A549 (cell line): Measurements from ENCODE around the gene SCML1.

ENCODE experiments used
- BHLHE40 ChIP-seq: IDR thresholded peaks from 2 replicates; pipeline ENCODE4 v1.6.1; 2012; ENCODE audit warnings: low read depth, low read length, inconsistent platforms
- CEBPB ChIP-seq, 2 experiments: fragments of >200 bp in 1 of 2; sonication (Bioruptor Twin) in 1 of 2; formaldehyde crosslinking in 1 of 2; IDR thresholded peaks; 2 replicates each; pipeline ENCODE4 v1.6.1; 2012 to 2016
- CHD2 ChIP-seq: fragments of 150-350 bp; IDR thresholded peaks from 2 replicates; pipeline ENCODE4 v1.6.1; 2014; ENCODE audit warnings: low read length; ENCODE audit not compliant: partially characterized antibody
- CTCF ChIP-seq: fragments of >200 bp; sonication (Bioruptor Twin); formaldehyde crosslinking; IDR thresholded peaks from 3 replicates; pipeline ENCODE4 v1.5.1; 2016
- ELK1 ChIP-seq: fragments of 150-350 bp; IDR thresholded peaks from 2 replicates; pipeline ENCODE4 v1.6.1; 2014; ENCODE audit warnings: low read depth, mild to moderate bottlenecking, low read length
- FOSL2 ChIP-seq, 2 experiments: fragments of 450-650 bp in 1 of 2; fragments of >200 bp in 1 of 2; sonication (Bioruptor Twin) in 1 of 2; formaldehyde crosslinking; IDR thresholded peaks; 2 replicates each; pipeline versions ENCODE4 v1.5.0 to v1.6.1; 2016 to 2020; ENCODE audit warnings: mild to moderate bottlenecking in 1 of 2, moderate library complexity in 1 of 2
- HDAC2 ChIP-seq: fragments of 200-600 bp; sonication (generic); IDR thresholded peaks from 2 replicates; pipeline ENCODE4 v1.6.1; 2016
- HMGXB4 ChIP-seq: fragments of 250-450 bp; sonication (Bioruptor Pico); IDR thresholded peaks from 2 replicates; pipeline ENCODE4 v1.5.0; 2021; ENCODE audit warnings: mild to moderate bottlenecking, moderate library complexity, borderline replicate concordance
- MYC ChIP-seq: IDR thresholded peaks from 2 replicates; pipeline ENCODE4 v1.6.1; 2012; ENCODE audit warnings: mild to moderate bottlenecking, inconsistent platforms, low read length, improper control_type of control experiment, borderline replicate concordance
- POLR2A ChIP-seq: IDR thresholded peaks from 2 replicates; pipeline ENCODE4 v1.6.1; 2012; ENCODE audit warnings: mild to moderate bottlenecking, low read length
- RAD21 ChIP-seq, 2 experiments: fragments of >200 bp in 1 of 2; sonication (Bioruptor Twin) in 1 of 2; formaldehyde crosslinking in 1 of 2; IDR thresholded peaks in 1 of 2; conservative IDR thresholded peaks in 1 of 2; 2 replicates in 1 of 2; 3 replicates in 1 of 2; pipeline ENCODE4 v1.6.1; 2012 to 2018; ENCODE audit warnings: inconsistent platforms in 1 of 2
- REST ChIP-seq: fragments of 200-600 bp; sonication (generic); IDR thresholded peaks from 2 replicates; pipeline ENCODE4 v1.6.1; 2016; ENCODE audit warnings: antibody characterized with exemption, mild to moderate bottlenecking, moderate library complexity
- USF2 ChIP-seq: fragments of 450-650 bp; IDR thresholded peaks from 2 replicates; pipeline ENCODE4 v1.6.1; 2014; ENCODE audit warnings: antibody characterized with exemption
- ZSCAN20 ChIP-seq: fragments of 250-450 bp; sonication (Bioruptor Pico); IDR thresholded peaks from 2 replicates; pipeline ENCODE4 v1.8.0; 2022; ENCODE audit warnings: mild to moderate bottlenecking, moderate library complexity

- TF ChIP-seq MYC (no peak), POLR2A (no peak), ELK1 (no peak), CEBPB (IDR thresholded peaks at IDR 0.05) (no peak), BHLHE40 (no peak), CTCF (no peak), ZSCAN20 (no peak), HMGXB4 (CRISPR knock-in tag) (no peak), FOSL2 (IDR thresholded peaks at IDR 0.05) (no peak), FOSL2 (CRISPR knock-in tag; IDR thresholded peaks at IDR 0.05) (no peak), RAD21 (conservative IDR thresholded peaks at IDR 0.05 in 1 of 2, IDR thresholded peaks at IDR 0.05 in 1 of 2) (no peak), CHD2 (no peak), REST (no peak), HDAC2 (no peak), USF2 (no peak)
Observed at GRCh38 chrX:17773221-17773876, 36.1 kb downstream of the SCML1 start.
